ENCODE data around the gene ALG2.

ALG2 gene

GRCh38 chr9:99190597-99191283, 31.0 kb downstream of the ALG2 start:
- Mint-ChIP-seq H3K36me3 (ENCODE audit: low read depth) (no peaks in the 10 kb centered on the region), H3K4me3 (no peak overlapping the region), H3K4me1 (ENCODE audit: low read depth) (peaks cover 19% of the 10 kb centered on the region), H3K27ac (no peak overlapping the region), H3K9me3 (no peaks in the 10 kb centered on the region), H3K27me3 (ENCODE audit: low read depth) (peaks cover 39% of the 10 kb centered on the region)

- Mint-ChIP-seq H3K4me1 (ENCODE audit: low read depth) (peaks cover 18% of the 10 kb centered on the region), H3K27ac (no peak overlapping the region), H3K4me3 (no peak overlapping the region)
These were observed 31.7 kb downstream of the ALG2 start for GRCh38 chr9:99189887-99190596.

GRCh38 chr9:99189186-99189585, 32.6 kb downstream of the ALG2 start:
- no peak overlapping the region for H3K4me3 Mint-ChIP-seq
- H3K27me3 Mint-ChIP-seq (ENCODE audit: low read depth) = peaks cover 36% of the 10 kb centered on the region
- no peaks in the 10 kb centered on the region for H3K9me3 Mint-ChIP-seq
- no peak overlapping the region for H3K27ac Mint-ChIP-seq
- peaks cover 24% of the 10 kb centered on the region for H3K4me1 Mint-ChIP-seq (ENCODE audit: low read depth)
- H3K36me3 Mint-ChIP-seq (ENCODE audit: low read depth) = no peaks in the 10 kb centered on the region

More at GRCh38 chr9:99189887-99190596, 31.7 kb downstream of the ALG2 start:
- Mint-ChIP-seq H3K36me3 (ENCODE audit: low read depth) (no peaks in the 10 kb centered on the region), H3K9me3 (no peaks in the 10 kb centered on the region), H3K27me3 (ENCODE audit: low read depth) (peaks cover 39% of the 10 kb centered on the region)

- Mint-ChIP-seq H3K4me1 (ENCODE audit: low read depth) (peaks cover 25% of the 10 kb centered on the region), H3K27me3 (ENCODE audit: low read depth) (peaks cover 32% of the 10 kb centered on the region), H3K9me3 (no peaks in the 10 kb centered on the region), H3K27ac (no peak overlapping the region), H3K36me3 (ENCODE audit: low read depth) (no peaks in the 10 kb centered on the region), H3K4me3 (no peak overlapping the region)
These were observed 34.4 kb downstream of the ALG2 start for GRCh38 chr9:99187311-99187710.

GRCh38 chr9:99185934-99186333, 35.8 kb downstream of the ALG2 start:
- peaks cover 1% of the 10 kb centered on the region for H3K36me3 Mint-ChIP-seq (ENCODE audit: low read depth)
- no peak overlapping the region for H3K27ac Mint-ChIP-seq
- H3K27me3 Mint-ChIP-seq (ENCODE audit: low read depth) = peaks cover 20% of the 10 kb centered on the region
- no peaks in the 10 kb centered on the region for H3K9me3 Mint-ChIP-seq
- no peak overlapping the region for H3K4me3 Mint-ChIP-seq
- peaks cover 37% of the 10 kb centered on the region for H3K4me1 Mint-ChIP-seq (ENCODE audit: low read depth)

GRCh38 chr9:99185348-99185632, 36.5 kb downstream of the ALG2 start:
- H3K4me1 Mint-ChIP-seq (ENCODE audit: low read depth) = peaks cover 42% of the 10 kb centered on the region
- peaks cover 15% of the 10 kb centered on the region for H3K27me3 Mint-ChIP-seq (ENCODE audit: low read depth)
- H3K4me3 Mint-ChIP-seq = no peak overlapping the region
- H3K27ac Mint-ChIP-seq = no peak overlapping the region
- H3K9me3 Mint-ChIP-seq = no peaks in the 10 kb centered on the region
- peaks cover 1% of the 10 kb centered on the region for H3K36me3 Mint-ChIP-seq (ENCODE audit: low read depth)

GRCh38 chr9:99184475-99185347, 37.0 kb downstream of the ALG2 start:
- Mint-ChIP-seq H3K36me3 (ENCODE audit: low read depth) (peaks cover 1% of the 10 kb centered on the region), H3K9me3 (no peaks in the 10 kb centered on the region), H3K27me3 (ENCODE audit: low read depth) (peaks cover 15% of the 10 kb centered on the region), H3K4me3 (peak overlapping the region; percentile 20), H3K4me1 (ENCODE audit: low read depth) (peaks cover 46% of the 10 kb centered on the region), H3K27ac (no peak overlapping the region)

- Mint-ChIP-seq H3K27ac (peak overlapping the region; percentile 64), H3K4me3 (no peak overlapping the region), H3K4me1 (ENCODE audit: low read depth) (peaks cover 52% of the 10 kb centered on the region), H3K27me3 (ENCODE audit: low read depth) (peaks cover 12% of the 10 kb centered on the region), H3K9me3 (no peaks in the 10 kb centered on the region), H3K36me3 (ENCODE audit: low read depth) (peaks cover 1% of the 10 kb centered on the region)
These were observed 37.6 kb downstream of the ALG2 start for GRCh38 chr9:99184110-99184474.

- H3K4me3 Mint-ChIP-seq = no peak overlapping the region
- no peaks in the 10 kb centered on the region for H3K9me3 Mint-ChIP-seq
- H3K36me3 Mint-ChIP-seq (ENCODE audit: low read depth) = peaks cover 1% of the 10 kb centered on the region
- H3K27ac Mint-ChIP-seq = peak overlapping the region; percentile 32
- peaks cover 9% of the 10 kb centered on the region for H3K27me3 Mint-ChIP-seq (ENCODE audit: low read depth)
- H3K4me1 Mint-ChIP-seq (ENCODE audit: low read depth) = peaks cover 55% of the 10 kb centered on the region
These were observed 38.1 kb downstream of the ALG2 start for GRCh38 chr9:99183616-99184015.

- Mint-ChIP-seq H3K27ac (no peak overlapping the region), H3K4me1 (ENCODE audit: low read depth) (peaks cover 58% of the 10 kb centered on the region), H3K36me3 (ENCODE audit: low read depth) (peaks cover 1% of the 10 kb centered on the region), H3K4me3 (no peak overlapping the region), H3K27me3 (ENCODE audit: low read depth) (peaks cover 4% of the 10 kb centered on the region), H3K9me3 (no peaks in the 10 kb centered on the region)
These were observed 39.4 kb downstream of the ALG2 start for GRCh38 chr9:99182356-99182755.

GRCh38 chr9:99181621-99182020, 40.1 kb downstream of the ALG2 start:
- Mint-ChIP-seq H3K4me3 (peak overlapping the region; percentile 55), H3K36me3 (ENCODE audit: low read depth) (peaks cover 1% of the 10 kb centered on the region), H3K9me3 (no peaks in the 10 kb centered on the region), H3K4me1 (ENCODE audit: low read depth) (peaks cover 60% of the 10 kb centered on the region), H3K27ac (peak overlapping the region; percentile 66), H3K27me3 (ENCODE audit: low read depth) (no peaks in the 10 kb centered on the region)

- Mint-ChIP-seq H3K36me3 (ENCODE audit: low read depth) (peaks cover 1% of the 10 kb centered on the region), H3K4me3 (peak overlapping the region; percentile 55)
These were observed 40.5 kb downstream of the ALG2 start for GRCh38 chr9:99181206-99181605.

GRCh38 chr9:99180662-99181061, 41.1 kb downstream of the ALG2 start:
- no peaks in the 10 kb centered on the region for H3K27me3 Mint-ChIP-seq (ENCODE audit: low read depth)
- peaks cover 1% of the 10 kb centered on the region for H3K36me3 Mint-ChIP-seq (ENCODE audit: low read depth)
- H3K9me3 Mint-ChIP-seq = no peaks in the 10 kb centered on the region
- peak overlapping the region; percentile 66 for H3K27ac Mint-ChIP-seq
- H3K4me1 Mint-ChIP-seq (ENCODE audit: low read depth) = peaks cover 59% of the 10 kb centered on the region
- H3K4me3 Mint-ChIP-seq = no peak overlapping the region

More at GRCh38 chr9:99181206-99181605, 40.5 kb downstream of the ALG2 start:
- Mint-ChIP-seq H3K27me3 (ENCODE audit: low read depth) (no peaks in the 10 kb centered on the region), H3K9me3 (no peaks in the 10 kb centered on the region), H3K27ac (peak overlapping the region; percentile 66), H3K4me1 (ENCODE audit: low read depth) (peaks cover 59% of the 10 kb centered on the region)

- peak overlapping the region; percentile 32 for H3K27ac Mint-ChIP-seq
These were observed 41.5 kb downstream of the ALG2 start for GRCh38 chr9:99180199-99180598.

More at GRCh38 chr9:99180199-99180598, 41.5 kb downstream of the ALG2 start:
- Mint-ChIP-seq H3K36me3 (ENCODE audit: low read depth) (peaks cover 1% of the 10 kb centered on the region), H3K4me1 (ENCODE audit: low read depth) (peaks cover 59% of the 10 kb centered on the region), H3K4me3 (peak overlapping the region; percentile 47), H3K27me3 (ENCODE audit: low read depth) (no peaks in the 10 kb centered on the region), H3K9me3 (no peaks in the 10 kb centered on the region)

Data from T-helper 1 cell treated with Interleukin-12 subunit alpha and Interleukin-12 subunit beta and Interleukin-4 antibody, amounts not matched to agents 30 μg/mL and 1 μg/mL, for 36 hours (primary cell).